ENCODE results near the gene SETD2. TPM values are rescaled to one million over a fixed set of nuclear protein-coding genes. Genes with fewer than 3 reads are reported as not detected.

The SETD2 gene
- polyA plus RNA-seq, 1 of the 3 experiments (the other 2 are of a cell fraction) = 12.1 TPM

- Histone ChIP-seq H3K9ac (no peak overlapping the region), H3K9me2 (no peaks in the 10 kb centered on the region), H3K27me3 (ENCODE audit: insufficient read depth) (no peaks in the 10 kb centered on the region), H3K4me2 (no peak overlapping the region), H3K79me2 (ENCODE audit: insufficient read depth) (no peaks in the 10 kb centered on the region), H2AFZ (ENCODE audit: low read depth) (no peak overlapping the region), H4K20me1 (ENCODE audit: insufficient read depth) (no peaks in the 10 kb centered on the region), H3K9me3 (no peaks in the 10 kb centered on the region), H3K36me3 (replicated peaks in 1 of 2; ENCODE audit: control insufficient read depth in 1 of 2, insufficient read depth in 2 of 2, low read length in 1 of 2) (peaks cover 0 to 4% of the 10 kb centered on the region in 2 experiments), H3K27ac (ENCODE audit: low read depth in 2 of 2, low read length in 1 of 2) (no peak overlapping the region), H3K4me1 (ENCODE audit: control insufficient read depth in 1 of 2, insufficient read depth in 2 of 2, low read depth in 1 of 2, low read length in 1 of 2) (peaks cover 0 to 3% of the 10 kb centered on the region in 2 experiments; a peak in 1 of 4 replicates), H3K4me3 (ENCODE audit: low read depth in 2 of 2, low read length in 1 of 2) (no peak overlapping the region), H3F3A (replicated peaks; ENCODE audit: insufficient read depth) (no peaks in the 10 kb centered on the region)
- CTCF ChIA-PET = interaction anchor here (0.6 to 1.8 kb wide), 2 partner anchors 62 to 385 kb away, joined by 3 to 11 read pairs; no protein-coding TSS in a partner anchor
- 95% methylated on average over 5 of the region's 5 CpGs for WGBS (ENCODE audit: low lambda C conversion rate)
- no peak for TF ChIP-seq NRF1 (IDR thresholded peaks at IDR 0.05; ENCODE audit: low read depth, low read length)
- TF ChIP-seq FOXM1 (IDR thresholded peaks at IDR 0.05; ENCODE audit: low read depth) = no peak
- TF ChIP-seq MEF2A (IDR thresholded peaks at IDR 0.05; ENCODE audit: borderline replicate concordance, low read depth) = no peak
- TF ChIP-seq SMC3 (IDR thresholded peaks at IDR 0.05; ENCODE audit: low read depth, low read length) = no peak
- TF ChIP-seq RAD21 (IDR thresholded peaks at IDR 0.05; ENCODE audit: low read length) = no peak
- no peak for TF ChIP-seq USF2 (IDR thresholded peaks at IDR 0.05; ENCODE audit: borderline replicate concordance, low read depth, low read length)
- TF ChIP-seq POLR2AphosphoS5 (IDR thresholded peaks at IDR 0.05; ENCODE audit: low read depth, low read length) = no peak
- TF ChIP-seq GABPA (IDR thresholded peaks at IDR 0.05; ENCODE audit: low read depth) = no peak
- no peak for TF ChIP-seq TAF1 (IDR thresholded peaks at IDR 0.05; ENCODE audit: borderline replicate concordance, low read depth, low read length)
- TF ChIP-seq CTCF (IDR thresholded peaks at IDR 0.05) = no peak
- no peak for TF ChIP-seq TEAD4 (IDR thresholded peaks at IDR 0.05; ENCODE audit: borderline replicate concordance, insufficient read depth)
- no peak for TF ChIP-seq REST (IDR thresholded peaks at IDR 0.05; ENCODE audit: low read depth, low read length)
- TF ChIP-seq PBX3 (IDR thresholded peaks at IDR 0.05) = no peak
- TF ChIP-seq USF1 (IDR thresholded peaks at IDR 0.05; ENCODE audit: borderline replicate concordance, low read depth) = no peak
- no peak for TF ChIP-seq ZBTB33 (IDR thresholded peaks at IDR 0.05; ENCODE audit: borderline replicate concordance, low read depth)
- TF ChIP-seq EP300 (IDR thresholded peaks at IDR 0.05; ENCODE audit: borderline replicate concordance in 1 of 2, low read depth in 1 of 2, low read length in 1 of 2) = no peak
- TF ChIP-seq NFIC (IDR thresholded peaks at IDR 0.05; ENCODE audit: borderline replicate concordance) = no peak
- no peak for TF ChIP-seq IRF3 (IDR thresholded peaks at IDR 0.05; ENCODE audit: low read depth, low read length)
- POLR2A ChIA-PET = no interaction called here
- DNase-seq = no peak
Measured at GRCh38 chr3:46985588-46985987, 178.3 kb downstream of the SETD2 start.
